K562 (cell line): ENCODE results near the gene CEP85L. TPM values are rescaled to one million over a fixed set of nuclear protein-coding genes. Genes with fewer than 3 reads are reported as not detected.

ENCODE experiments used
- ATAC-seq: fragments of 200-7000 bp; cut with Tn5 transposase; 3 replicates; pipeline ENCODE4 v1.9.1; 2020; ENCODE audit warnings: moderate library complexity
- BruUV-seq: library from RNA; stranded (reverse); fragments of 400-500 nt; replicated peaks from 2 replicates; lab custom pipeline; 2021; lab: Mats Ljungman, UMichigan
- CTCF ChIA-PET: fragments of 300-600 bp; formaldehyde crosslinking; extraction: SDS; loops from one replicate; lab custom pipeline; 2021; ENCODE audit warnings: low intra/inter-chr PET ratio; lab: Yijun Ruan, JAX
- POLR2A ChIA-PET: fragments of 300-600, 350-650 bp; sonication (Branson Sonifier 250); formaldehyde crosslinking; extraction: SDS; loops from one replicate; lab custom pipeline; 2021; ENCODE audit warnings: antibody characterized with exemption, inconsistent platforms; lab: Yijun Ruan, JAX
- DNase-seq, 4 experiments: peaks; one replicate each; pipeline versions ENCODE4 v3.0.0 to v3.0.0-alpha.2; 2011 to 2018; ENCODE audit warnings: low spot score in 3 of 4, mixed read lengths in 3 of 4; ENCODE audit errors: extremely low read depth in 1 of 4
- FAIRE-seq: peaks from 2 replicates; lab custom pipeline; 2011; peaks lifted over from hg19 to GRCh38; lab: Jason Lieb, UNC
- H2AFZ ChIP-seq: 2 replicates; pipeline ENCODE4 v1.6.0; 2011; ENCODE audit warnings: low read depth, low read length, control low read depth, inconsistent platforms
- H3K27ac ChIP-seq: fragments of 200-600 bp; 3 replicates; pipeline ENCODE4 v1.8.0; 2011; ENCODE audit warnings: low read depth, mild to moderate bottlenecking, control low read depth, inconsistent platforms, low read length, moderate library complexity, mixed read lengths; ENCODE audit errors: extremely low read depth
- H3K27me3 ChIP-seq, 2 experiments: fragments of 300-600 bp in 1 of 2; 2 replicates in 1 of 2; 3 replicates in 1 of 2; pipeline versions ENCODE4 v1.6.0 to v1.8.0; 2011; ENCODE audit warnings: inconsistent platforms in 2 of 2, low read length in 2 of 2, mild to moderate bottlenecking in 1 of 2, mixed read lengths in 1 of 2, moderate library complexity in 1 of 2; ENCODE audit not compliant: control insufficient read depth in 2 of 2, insufficient read depth in 2 of 2
- H3K36me3 ChIP-seq: fragments of 300-600 bp; 3 replicates; pipeline ENCODE4 v1.8.0; 2011; ENCODE audit warnings: mild to moderate bottlenecking, low read length, inconsistent platforms; ENCODE audit not compliant: control insufficient read depth, insufficient read depth
- H3K4me1 ChIP-seq, 2 experiments: fragments of 200-600 bp in 1 of 2; replicated peaks in 1 of 2; 2 replicates in 1 of 2; 3 replicates in 1 of 2; pipeline versions ENCODE4 v1.5.1 to v1.8.0; 2011; ENCODE audit warnings: inconsistent platforms in 2 of 2, low read length in 2 of 2, mild to moderate bottlenecking in 1 of 2, mixed read lengths in 1 of 2, moderate library complexity in 1 of 2; ENCODE audit not compliant: control insufficient read depth in 2 of 2, insufficient read depth in 2 of 2
- H3K4me2 ChIP-seq: 2 replicates; pipeline ENCODE4 v1.6.1; 2011; ENCODE audit warnings: low read length, control low read depth, inconsistent platforms, mixed read lengths; ENCODE audit not compliant: insufficient read depth
- H3K4me3 ChIP-seq: fragments of 200-600 bp; sonication (generic), shearing (Covaris generic); 2 replicates; pipeline ENCODE4 v1.5.1; 2016; ENCODE audit warnings: control low read depth, inconsistent platforms
- H3K79me2 ChIP-seq: fragments of 200-600 bp; 3 replicates; pipeline ENCODE4 v1.8.0; 2011; ENCODE audit warnings: low read length, inconsistent platforms; ENCODE audit not compliant: control insufficient read depth, insufficient read depth
- H3K9ac ChIP-seq, 2 experiments: 2 replicates each; pipeline versions ENCODE4 v1.6.0 to v1.6.1; 2011; ENCODE audit warnings: low read depth in 2 of 2, low read length in 2 of 2, control low read depth in 1 of 2, inconsistent platforms in 1 of 2, mild to moderate bottlenecking in 1 of 2, mixed read lengths in 1 of 2; ENCODE audit not compliant: insufficient read depth in 1 of 2
- H3K9me1 ChIP-seq: one replicate; pipeline ENCODE4 v1.6.0; 2011; ENCODE audit warnings: inconsistent platforms, mild to moderate bottlenecking, low read length, moderate library complexity; ENCODE audit not compliant: control insufficient read depth, insufficient read depth
- H3K9me3 ChIP-seq: replicated peaks from 2 replicates; pipeline ENCODE4 v1.5.1; 2011; ENCODE audit warnings: low read depth, low read length, inconsistent platforms; ENCODE audit not compliant: control insufficient read depth, insufficient read depth
- H4K20me1 ChIP-seq: replicated peaks from 2 replicates; pipeline ENCODE4 v1.6.1; 2011; ENCODE audit warnings: low read length, inconsistent platforms, mixed read lengths; ENCODE audit not compliant: control insufficient read depth, insufficient read depth
- CREB5 ChIP-seq: fragments of 250-450 bp; sonication (Bioruptor Pico); IDR thresholded peaks from 2 replicates; pipeline ENCODE4 v1.5.0; 2020; ENCODE audit warnings: mild to moderate bottlenecking
- HDAC8 ChIP-seq: fragments of 450-650 bp; IDR thresholded peaks from 2 replicates; pipeline ENCODE4 v1.6.1; 2016; ENCODE audit warnings: mild to moderate bottlenecking, missing genetic modification characterization, moderate library complexity, missing compliant biosample characterization
- WGBS: fragments of 100-300 bp; shearing (Covaris generic); methylation state at CpG from one replicate; pipeline ENCODE4 v1.1.6; 2016; ENCODE audit warnings: low coverage, mixed read lengths; ENCODE audit not compliant: insufficient coverage; ENCODE audit errors: missing lambda C conversion rate; 5-methylcytosine and 5-hydroxymethylcytosine counted together
- in situ Hi-C: fragments of 300-500 bp; cut with MboI; formaldehyde crosslinking; loops from 4 replicates; pipeline ENCODE4 v1.15.0; 2018; ENCODE audit warnings: inconsistent platforms, mixed read lengths
- intact Hi-C: fragments of 100-400 bp; cut with micrococcal nuclease; formaldehyde crosslinking; loops from 2 replicates; pipeline ENCODE4 v1.14.2; 2022
- polyA plus RNA-seq, 8 experiments: library from polyadenylated mRNA; depleted of rRNA in 4 of 8; stranded (reverse) in 5 of 8; unstranded in 3 of 8; fragments of >200 nt; fragmentation: Nextera tagmentation in 2 of 8; fragmentation: Illumina TruSeq in 1 of 8; extraction: Ambion mirVana in 2 of 8; extraction: Trizol in 1 of 8; gene quantifications; 2 replicates each; pipeline versions ENCODE4 v1.2.1 to v1.2.3, GENCODE V29; 2011 to 2014; ENCODE audit warnings: inconsistent platforms in 1 of 8, missing spikeins in 1 of 8
- total RNA-seq, 7 experiments: library from RNA; depleted of rRNA in 6 of 7; stranded (reverse); fragments of >200 nt in 6 of 7; fragmentation: Illumina TruSeq in 2 of 7; extraction: Trizol in 2 of 7; gene quantifications; 2 replicates each; pipeline versions ENCODE4 v1.2.1 to v1.2.3, GENCODE V29; 2011 to 2021; ENCODE audit warnings: low replicate concordance in 1 of 7
- TF ChIP-seq, protein P1 (sequence below), 2 experiments: fragments of 200-800 bp in 1 of 2; sonication (Bioruptor generic) in 1 of 2; sonication (generic) in 1 of 2; formaldehyde crosslinking in 1 of 2; IDR thresholded peaks in 1 of 2; conservative IDR thresholded peaks in 1 of 2; 2 replicates each; pipeline versions ENCODE4 v1.5.0 to v1.6.1; 2016 to 2020; ENCODE audit warnings: missing compliant biosample characterization in 1 of 2, missing genetic modification characterization in 1 of 2, missing genetic modification reagents in 1 of 2
- TF ChIP-seq, protein P2 (sequence below), 2 experiments: fragments of 450-650 bp in 1 of 2; sonication (generic) in 1 of 2; formaldehyde crosslinking in 1 of 2; IDR thresholded peaks; 2 replicates each; pipeline versions ENCODE4 v1.7.1 to v1.9.0; 2016 to 2022; ENCODE audit warnings: inconsistent platforms in 1 of 2, mild to moderate bottlenecking in 1 of 2, missing genetic modification reagents in 1 of 2

The CEP85L gene
- total and polyA plus RNA-seq, 9 of the 15 experiments (the other 6 are each of a cell fraction or from before 2014, with no cell fraction given), result 4.5 to 15.8 (median 8.3) TPM

DNA sequence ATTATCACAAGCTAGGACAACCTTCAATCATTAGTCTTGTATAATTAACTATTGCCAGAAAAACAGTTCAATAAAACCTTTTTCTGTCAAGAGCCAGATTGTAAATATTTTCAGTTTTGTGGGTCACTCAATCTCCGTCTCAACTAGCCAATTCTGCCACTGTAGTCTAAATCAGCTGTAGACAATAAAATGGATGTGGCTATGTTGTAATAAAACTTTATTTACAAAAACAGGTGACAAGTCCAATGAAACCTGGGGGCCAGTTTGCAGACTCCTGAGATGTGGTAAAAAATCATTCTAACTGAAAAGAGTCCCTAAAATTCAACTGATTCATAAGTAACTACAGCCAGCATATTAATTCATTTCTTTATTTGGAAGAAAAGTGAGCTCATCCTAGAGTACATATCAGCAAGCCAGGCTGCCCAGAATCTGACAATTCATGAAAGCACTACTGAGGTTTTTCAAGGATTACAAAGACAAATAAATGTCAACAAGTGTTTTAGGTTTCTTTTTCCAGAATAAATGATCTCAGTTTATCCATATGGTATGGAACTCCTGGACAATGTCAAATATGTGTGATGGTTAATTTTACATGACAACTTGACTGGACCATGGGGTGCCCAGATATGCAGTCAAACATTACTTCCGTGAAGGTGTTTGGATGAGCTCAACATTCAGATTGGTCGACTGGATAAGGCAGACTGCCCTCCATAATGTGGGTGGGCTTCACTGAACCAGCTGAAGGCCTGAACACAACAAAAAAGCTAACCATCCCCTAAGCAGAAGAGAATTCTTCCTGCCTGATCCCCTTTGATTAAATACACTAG, 15.3 kb downstream of the CEP85L start:
- Histone ChIP-seq H4K20me1 (no peaks in the 10 kb centered on the region), H3K4me2 (no peak overlapping the region), H3K36me3 (0 out of 3 replicates have a peak, but pooled peaks cover 3% of the 10 kb centered on the region), H3K79me2 (peaks cover 53% of the 10 kb centered on the region), H3K27me3 (no peaks in the 10 kb centered on the region), H3K9me3 (no peaks in the 10 kb centered on the region), H3K27ac (no peak overlapping the region), H3K4me1 (peaks cover 0 to 3% of the 10 kb centered on the region in 2 experiments; a peak in 2 of 5 replicates), H2AFZ (no peak overlapping the region), H3K9ac (no peak overlapping the region), H3K9me1 (no peaks in the 10 kb centered on the region), H3K4me3 (no peak overlapping the region)
- no peak for FAIRE-seq
- DNase-seq, result no peak
- no peak for ATAC-seq
- TF ChIP-seq, protein P1, sequence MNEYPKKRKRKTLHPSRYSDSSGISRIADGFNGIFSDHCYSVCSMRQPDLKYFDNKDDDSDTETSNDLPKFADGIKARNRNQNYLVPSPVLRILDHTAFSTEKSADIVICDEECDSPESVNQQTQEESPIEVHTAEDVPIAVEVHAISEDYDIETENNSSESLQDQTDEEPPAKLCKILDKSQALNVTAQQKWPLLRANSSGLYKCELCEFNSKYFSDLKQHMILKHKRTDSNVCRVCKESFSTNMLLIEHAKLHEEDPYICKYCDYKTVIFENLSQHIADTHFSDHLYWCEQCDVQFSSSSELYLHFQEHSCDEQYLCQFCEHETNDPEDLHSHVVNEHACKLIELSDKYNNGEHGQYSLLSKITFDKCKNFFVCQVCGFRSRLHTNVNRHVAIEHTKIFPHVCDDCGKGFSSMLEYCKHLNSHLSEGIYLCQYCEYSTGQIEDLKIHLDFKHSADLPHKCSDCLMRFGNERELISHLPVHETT (CRISPR knock-in tag; conservative IDR thresholded peaks at IDR 0.05 in 1 of 2, IDR thresholded peaks at IDR 0.05 in 1 of 2), result no peak
- TF ChIP-seq, protein P2, sequence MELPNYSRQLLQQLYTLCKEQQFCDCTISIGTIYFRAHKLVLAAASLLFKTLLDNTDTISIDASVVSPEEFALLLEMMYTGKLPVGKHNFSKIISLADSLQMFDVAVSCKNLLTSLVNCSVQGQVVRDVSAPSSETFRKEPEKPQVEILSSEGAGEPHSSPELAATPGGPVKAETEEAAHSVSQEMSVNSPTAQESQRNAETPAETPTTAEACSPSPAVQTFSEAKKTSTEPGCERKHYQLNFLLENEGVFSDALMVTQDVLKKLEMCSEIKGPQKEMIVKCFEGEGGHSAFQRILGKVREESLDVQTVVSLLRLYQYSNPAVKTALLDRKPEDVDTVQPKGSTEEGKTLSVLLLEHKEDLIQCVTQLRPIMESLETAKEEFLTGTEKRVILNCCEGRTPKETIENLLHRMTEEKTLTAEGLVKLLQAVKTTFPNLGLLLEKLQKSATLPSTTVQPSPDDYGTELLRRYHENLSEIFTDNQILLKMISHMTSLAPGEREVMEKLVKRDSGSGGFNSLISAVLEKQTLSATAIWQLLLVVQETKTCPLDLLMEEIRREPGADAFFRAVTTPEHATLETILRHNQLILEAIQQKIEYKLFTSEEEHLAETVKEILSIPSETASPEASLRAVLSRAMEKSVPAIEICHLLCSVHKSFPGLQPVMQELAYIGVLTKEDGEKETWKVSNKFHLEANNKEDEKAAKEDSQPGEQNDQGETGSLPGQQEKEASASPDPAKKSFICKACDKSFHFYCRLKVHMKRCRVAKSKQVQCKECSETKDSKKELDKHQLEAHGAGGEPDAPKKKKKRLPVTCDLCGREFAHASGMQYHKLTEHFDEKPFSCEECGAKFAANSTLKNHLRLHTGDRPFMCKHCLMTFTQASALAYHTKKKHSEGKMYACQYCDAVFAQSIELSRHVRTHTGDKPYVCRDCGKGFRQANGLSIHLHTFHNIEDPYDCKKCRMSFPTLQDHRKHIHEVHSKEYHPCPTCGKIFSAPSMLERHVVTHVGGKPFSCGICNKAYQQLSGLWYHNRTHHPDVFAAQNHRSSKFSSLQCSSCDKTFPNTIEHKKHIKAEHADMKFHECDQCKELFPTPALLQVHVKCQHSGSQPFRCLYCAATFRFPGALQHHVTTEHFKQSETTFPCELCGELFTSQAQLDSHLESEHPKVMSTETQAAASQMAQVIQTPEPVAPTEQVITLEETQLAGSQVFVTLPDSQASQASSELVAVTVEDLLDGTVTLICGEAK (IDR thresholded peaks at IDR 0.05), result peak; percentile 86
- TF ChIP-seq, protein P2 (CRISPR knock-in tag; IDR thresholded peaks at IDR 0.05), result peak; percentile 65
- TF ChIP-seq HDAC8 (tag) (no peak), CREB5 (CRISPR knock-in tag) (no peak)
- in situ Hi-C loops (no loop called here), intact Hi-C loops (no loop called here)
- 68% methylated on average over 3 of the region's 3 CpGs for WGBS
- BruUV-seq, result no TSS peak
- POLR2A ChIA-PET, result interaction anchor here (0.9 to 1.7 kb wide), 3 partner anchors 9 to 15 kb away, joined by 3 to 4 read pairs (median 4); partner anchors contain the start of gene CEP85L
- CTCF ChIA-PET, result no interaction called here
